GM10266 (cell line): ENCODE data around the gene ATP1A1.

ENCODE experiments used
- DNase-seq: peaks from one replicate; pipeline ENCODE4 v3.0.0; 2012; ENCODE audit errors: extremely low spot score
- TF ChIP-seq, protein P1 (sequence below): IDR thresholded peaks from 2 replicates; pipeline ENCODE4 v1.5.1; 2012; ENCODE audit warnings: mild to moderate bottlenecking, low read depth; ENCODE audit not compliant: control insufficient read depth, insufficient read depth; ENCODE audit errors: missing control alignments

ATP1A1 gene

DNA sequence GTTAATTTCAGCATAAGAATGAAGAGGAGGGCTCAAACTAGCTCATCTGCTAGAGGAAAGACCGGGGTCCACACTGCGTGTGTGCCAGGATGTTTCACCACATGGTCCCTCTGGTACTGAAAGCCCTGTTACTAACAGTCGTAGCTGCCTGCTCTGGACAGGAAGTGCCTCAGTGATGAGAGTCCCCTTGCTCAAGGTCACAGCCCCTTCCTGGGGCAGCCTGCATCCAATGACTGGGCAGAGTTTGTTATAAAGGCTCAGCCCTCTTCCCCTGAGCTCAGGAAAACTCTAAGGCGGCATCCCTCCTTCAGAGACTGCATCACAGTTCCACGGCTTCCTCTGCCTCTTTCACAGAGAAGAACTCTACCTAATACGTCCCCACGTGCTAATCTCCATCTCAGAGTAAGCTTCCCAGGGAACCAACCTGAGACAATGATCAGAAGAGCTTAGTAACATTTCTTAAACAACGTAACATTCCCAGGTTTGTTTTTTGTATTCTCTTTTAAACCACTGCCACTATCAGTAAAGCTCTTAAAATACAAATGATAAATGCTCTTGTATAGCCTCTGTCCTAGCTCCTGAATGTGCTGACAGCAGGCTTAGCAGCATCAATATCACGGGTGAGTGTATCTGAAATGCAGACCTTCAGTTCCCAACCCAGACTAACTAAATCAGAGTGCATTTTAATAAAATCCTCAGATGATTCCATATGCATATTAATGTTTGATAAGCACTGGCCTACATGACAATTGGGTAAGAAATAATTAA, 38.0 kb upstream of the ATP1A1 start:
- no peak for DNase-seq
- TF ChIP-seq, protein P1, sequence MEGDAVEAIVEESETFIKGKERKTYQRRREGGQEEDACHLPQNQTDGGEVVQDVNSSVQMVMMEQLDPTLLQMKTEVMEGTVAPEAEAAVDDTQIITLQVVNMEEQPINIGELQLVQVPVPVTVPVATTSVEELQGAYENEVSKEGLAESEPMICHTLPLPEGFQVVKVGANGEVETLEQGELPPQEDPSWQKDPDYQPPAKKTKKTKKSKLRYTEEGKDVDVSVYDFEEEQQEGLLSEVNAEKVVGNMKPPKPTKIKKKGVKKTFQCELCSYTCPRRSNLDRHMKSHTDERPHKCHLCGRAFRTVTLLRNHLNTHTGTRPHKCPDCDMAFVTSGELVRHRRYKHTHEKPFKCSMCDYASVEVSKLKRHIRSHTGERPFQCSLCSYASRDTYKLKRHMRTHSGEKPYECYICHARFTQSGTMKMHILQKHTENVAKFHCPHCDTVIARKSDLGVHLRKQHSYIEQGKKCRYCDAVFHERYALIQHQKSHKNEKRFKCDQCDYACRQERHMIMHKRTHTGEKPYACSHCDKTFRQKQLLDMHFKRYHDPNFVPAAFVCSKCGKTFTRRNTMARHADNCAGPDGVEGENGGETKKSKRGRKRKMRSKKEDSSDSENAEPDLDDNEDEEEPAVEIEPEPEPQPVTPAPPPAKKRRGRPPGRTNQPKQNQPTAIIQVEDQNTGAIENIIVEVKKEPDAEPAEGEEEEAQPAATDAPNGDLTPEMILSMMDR = no peak

DNA sequence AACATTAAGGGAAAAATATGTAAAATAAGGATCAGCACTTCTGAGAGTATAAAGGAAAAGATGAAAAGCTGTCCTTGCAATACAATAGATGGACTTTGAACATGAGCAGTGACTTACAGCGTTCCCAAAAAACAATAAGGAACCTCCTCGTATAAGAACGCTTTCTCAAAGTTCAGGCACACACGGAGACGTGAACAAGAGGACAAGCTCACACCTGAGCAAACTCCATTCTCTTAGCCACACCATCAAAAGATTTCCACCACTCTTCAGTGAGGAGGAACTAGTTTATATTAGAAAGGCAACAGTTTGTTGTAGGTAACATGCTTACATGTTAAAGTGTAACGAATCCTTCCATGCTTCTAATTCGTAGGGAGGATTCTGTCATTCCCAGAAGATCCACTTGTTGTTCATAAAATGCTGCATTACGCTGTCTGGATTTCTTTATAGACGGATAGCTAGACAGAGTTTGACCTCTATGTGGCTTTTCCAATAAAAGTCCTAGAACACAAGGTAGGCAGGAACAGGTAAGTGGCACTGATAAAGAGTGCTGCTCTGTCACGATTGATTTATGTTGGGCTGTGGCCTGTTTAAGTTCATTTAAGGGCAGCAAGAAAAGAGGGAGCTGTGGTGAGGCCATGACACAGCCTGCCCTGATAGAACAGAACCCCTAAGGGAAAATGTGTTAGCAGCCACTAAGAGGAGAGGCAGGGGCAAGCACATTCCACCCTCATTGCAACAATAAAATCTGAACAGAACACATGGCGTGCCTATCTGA, 37.0 kb upstream of the ATP1A1 start:
- DNase-seq = no peak
- TF ChIP-seq, protein P1 = no peak

DNA sequence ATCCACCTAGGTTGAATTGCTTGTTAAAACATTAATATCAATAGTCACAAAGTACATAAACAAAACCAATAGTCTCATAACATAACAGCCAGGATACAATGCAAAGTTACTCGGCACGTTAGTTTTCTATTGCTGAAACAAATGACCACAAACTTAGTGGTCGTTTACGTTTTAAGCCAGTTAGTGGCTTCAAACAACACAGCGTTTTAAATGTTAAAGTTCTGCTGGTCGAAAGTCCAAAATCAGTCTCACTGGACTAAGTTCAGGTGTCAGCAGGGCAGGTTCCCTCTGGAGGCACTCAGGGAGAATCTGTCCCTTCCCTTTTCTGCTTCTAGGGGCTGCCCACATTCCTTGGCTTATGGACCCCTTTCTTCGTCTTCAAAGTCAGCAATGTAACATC, 35.6 kb upstream of the ATP1A1 start:
- TF ChIP-seq, protein P1 = no peak
- no peak for DNase-seq

DNA sequence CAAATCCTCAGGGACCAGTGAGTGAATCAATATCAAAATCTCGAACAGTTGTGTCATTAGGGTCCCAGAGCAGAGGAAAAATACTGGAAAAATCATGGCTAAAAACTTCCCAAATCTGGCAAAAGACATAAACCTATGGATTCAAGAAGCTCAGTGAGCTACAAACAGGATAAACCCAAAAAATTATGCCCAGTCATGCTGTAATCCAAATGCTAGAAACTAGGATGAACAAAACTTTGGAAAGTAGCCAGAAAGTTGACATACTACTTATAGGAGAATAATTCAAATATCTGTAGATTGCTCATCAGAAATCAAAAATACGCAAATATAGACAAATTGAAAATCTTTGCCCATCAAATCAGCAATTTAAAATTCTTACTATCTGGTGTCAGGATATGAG, 34.6 kb upstream of the ATP1A1 start:
- TF ChIP-seq, protein P1 = no peak
- no peak for DNase-seq

DNA sequence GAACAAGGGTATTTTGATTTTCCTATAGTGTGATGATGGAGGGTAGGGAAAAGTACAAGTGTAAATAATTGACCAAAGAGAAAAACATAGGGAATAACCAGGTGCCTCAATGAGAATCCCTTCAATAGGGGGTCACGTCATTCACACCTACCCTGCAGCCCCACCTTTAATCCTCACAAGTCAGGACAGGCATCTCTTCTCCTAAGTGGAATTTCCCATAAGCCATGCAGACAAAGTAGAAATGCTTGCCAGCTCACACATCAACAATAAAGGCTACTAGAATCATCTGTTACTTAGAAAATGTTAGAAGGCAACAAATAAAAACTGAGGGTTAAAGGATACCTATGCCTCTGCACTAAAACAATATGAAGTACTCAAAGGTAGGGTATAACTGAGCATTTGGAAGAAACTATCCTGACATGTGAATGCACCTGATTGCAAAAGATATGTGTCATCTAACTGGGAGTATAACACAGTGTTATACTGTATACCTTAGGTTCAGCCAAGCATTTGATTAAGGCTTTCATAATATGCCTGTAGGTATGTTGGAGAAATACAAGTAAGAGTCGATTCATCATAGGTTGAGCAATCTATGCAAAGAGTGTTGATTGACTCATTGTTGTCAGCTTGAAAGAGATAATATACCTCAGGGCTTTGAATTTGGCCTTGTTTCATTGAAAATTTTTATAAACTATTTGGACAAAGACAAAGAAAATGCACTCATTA, 32.4 kb upstream of the ATP1A1 start:
- TF ChIP-seq, protein P1 = no peak
- no peak for DNase-seq

DNA sequence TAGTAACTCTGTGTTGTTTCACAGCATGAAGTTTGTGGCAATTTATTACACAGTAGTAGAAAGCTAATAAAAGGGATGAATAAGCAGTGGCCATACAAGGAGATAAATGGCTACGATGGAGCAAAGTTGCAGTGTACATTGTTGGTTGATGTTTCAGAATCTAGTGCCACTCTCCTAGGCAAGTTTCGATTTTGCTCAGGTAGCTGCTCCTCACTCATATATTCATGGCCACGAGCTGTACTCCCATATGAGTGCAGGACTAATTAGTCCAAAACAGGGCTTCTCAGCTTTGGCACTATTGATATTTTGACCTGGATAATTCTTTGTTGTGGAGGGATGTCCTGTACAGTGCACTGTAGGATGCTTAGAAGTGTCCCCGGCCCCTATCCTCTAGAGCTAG, 30.0 kb upstream of the ATP1A1 start:
- TF ChIP-seq, protein P1 = no peak
- DNase-seq = no peak
